DOHH2 (cell line): ENCODE results near the gene RFLNA.

Source experiments
- EZH2phosphoT487 ChIP-seq: fragments of 200-600 bp; sonication (generic); IDR thresholded peaks from 2 replicates; pipeline ENCODE4 v1.6.1; 2017; ENCODE audit warnings: borderline replicate concordance, mild to moderate bottlenecking, antibody characterized with exemption, low read length, moderate library complexity, mixed read lengths
- TF ChIP-seq, protein P1 (sequence below): fragments of 200-600 bp; sonication (generic); IDR thresholded peaks from one replicate; pipeline ENCODE4 v1.5.1; 2014; ENCODE audit warnings: antibody characterized with exemption, mild to moderate bottlenecking, low read depth, low read length; ENCODE audit not compliant: poor library complexity, severe bottlenecking

- TF ChIP-seq, protein P1, sequence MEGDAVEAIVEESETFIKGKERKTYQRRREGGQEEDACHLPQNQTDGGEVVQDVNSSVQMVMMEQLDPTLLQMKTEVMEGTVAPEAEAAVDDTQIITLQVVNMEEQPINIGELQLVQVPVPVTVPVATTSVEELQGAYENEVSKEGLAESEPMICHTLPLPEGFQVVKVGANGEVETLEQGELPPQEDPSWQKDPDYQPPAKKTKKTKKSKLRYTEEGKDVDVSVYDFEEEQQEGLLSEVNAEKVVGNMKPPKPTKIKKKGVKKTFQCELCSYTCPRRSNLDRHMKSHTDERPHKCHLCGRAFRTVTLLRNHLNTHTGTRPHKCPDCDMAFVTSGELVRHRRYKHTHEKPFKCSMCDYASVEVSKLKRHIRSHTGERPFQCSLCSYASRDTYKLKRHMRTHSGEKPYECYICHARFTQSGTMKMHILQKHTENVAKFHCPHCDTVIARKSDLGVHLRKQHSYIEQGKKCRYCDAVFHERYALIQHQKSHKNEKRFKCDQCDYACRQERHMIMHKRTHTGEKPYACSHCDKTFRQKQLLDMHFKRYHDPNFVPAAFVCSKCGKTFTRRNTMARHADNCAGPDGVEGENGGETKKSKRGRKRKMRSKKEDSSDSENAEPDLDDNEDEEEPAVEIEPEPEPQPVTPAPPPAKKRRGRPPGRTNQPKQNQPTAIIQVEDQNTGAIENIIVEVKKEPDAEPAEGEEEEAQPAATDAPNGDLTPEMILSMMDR: no peak
- no peak for TF ChIP-seq EZH2phosphoT487
Measured at GRCh38 chr12:124315372-124316044, 20.6 kb downstream of the RFLNA start.
